ENCODE results near the gene ITPA. TPM values are rescaled to one million over a fixed set of nuclear protein-coding genes. Genes with fewer than 3 reads are reported as not detected.

ITPA gene
- total RNA-seq, 4 donors from 2014 or later: 35.7 to 76.7 (median 51.8) TPM

GRCh38 chr20:3171391-3172125, 37.7 kb upstream of the ITPA start:
- Histone ChIP-seq H3K9me3 (no peaks in the 10 kb centered on the region), H3K4me3 (no peak overlapping the region), H3K4me1 (peaks cover 0 to 9% (median 5%) of the 10 kb centered on the region in 4 donors), H3K27ac (no peak overlapping the region), H3K27me3 (no peaks in the 10 kb centered on the region), H3K36me3 (no peaks in the 10 kb centered on the region)
- DNase-seq: no peak
- TF ChIP-seq POLR2A (IDR thresholded peaks at IDR 0.05) (no peak), CTCF (IDR thresholded peaks at IDR 0.05) (no peak)

- TF ChIP-seq CTCF (IDR thresholded peaks at IDR 0.05) (no peak), POLR2A (IDR thresholded peaks at IDR 0.05) (no peak)
- Histone ChIP-seq H3K4me1 (peaks cover 0 to 9% (median 5%) of the 10 kb centered on the region in 4 donors), H3K4me3 (peak overlapping the region in 3 of 4 donors; percentile 84 to 95 (median 85)), H3K27ac (peak overlapping the region in 1 of 4 donors; percentile 63), H3K27me3 (no peaks in the 10 kb centered on the region), H3K36me3 (no peaks in the 10 kb centered on the region), H3K9me3 (no peaks in the 10 kb centered on the region)
- DNase-seq: no peak
These were observed 37.0 kb upstream of the ITPA start for GRCh38 chr20:3172126-3172932.

- H3K4me3 ChIP-seq: peak within 1 kb of the TSS; percentile 84 to 95 (median 86)
- TF ChIP-seq POLR2A (IDR thresholded peaks at IDR 0.05) (peak in 1 of 2 donors; percentile 46), CTCF (IDR thresholded peaks at IDR 0.05) (no peak)
- peaks cover 0 to 9% (median 5%) of the 10 kb centered on the region in 4 donors for H3K4me1 ChIP-seq
- no peaks in the 10 kb centered on the region for H3K27me3 ChIP-seq
- DNase-seq: peak; percentile 75 to 87 (median 76)
- H3K9me3 ChIP-seq: no peaks in the 10 kb centered on the region
- H3K36me3 ChIP-seq: no peaks in the 10 kb centered on the region
- H3K27ac ChIP-seq: peak within 1 kb of the TSS; percentile 63 to 86 (median 84)
These were observed 36.2 kb upstream of the ITPA start, which contains the start of gene LZTS3 for GRCh38 chr20:3172933-3173609. Gene LZTS3 (minus strand): TSS chr20:3173549. CDS start chr20:3167163, 6,386 bp downstream.

GRCh38 chr20:3173610-3174441, 35.5 kb upstream of the ITPA start:
- DNase-seq: peak; percentile 86 to 95 (median 94)
- Histone ChIP-seq H3K27ac (peak overlapping the region; percentile 57 to 86 (median 84)), H3K4me1 (peaks cover 0 to 9% (median 4%) of the 10 kb centered on the region in 4 donors), H3K9me3 (no peaks in the 10 kb centered on the region), H3K27me3 (no peaks in the 10 kb centered on the region), H3K36me3 (no peaks in the 10 kb centered on the region), H3K4me3 (peak overlapping the region; percentile 84 to 95 (median 86))
- peak in 4 of 6 experiments; percentile 8 to 46 (median 38) for TF ChIP-seq CTCF (IDR thresholded peaks at IDR 0.05)
- peak; percentile 38 to 46 for TF ChIP-seq POLR2A (IDR thresholded peaks at IDR 0.05)
